K562 (cell line): ENCODE measurements around the gene GP1BB. TPM values are rescaled to one million over a fixed set of nuclear protein-coding genes. Genes with fewer than 3 reads are reported as not detected.

ENCODE experiments used
- ATAC-seq: fragments of 200-7000 bp; cut with Tn5 transposase; 3 replicates; pipeline ENCODE4 v1.9.1; 2020; ENCODE audit warnings: moderate library complexity
- BruUV-seq: library from RNA; stranded (reverse); fragments of 400-500 nt; replicated peaks from 2 replicates; lab custom pipeline; 2021; lab: Mats Ljungman, UMichigan
- CTCF ChIA-PET: fragments of 300-600 bp; formaldehyde crosslinking; extraction: SDS; loops from one replicate; lab custom pipeline; 2021; ENCODE audit warnings: low intra/inter-chr PET ratio; lab: Yijun Ruan, JAX
- POLR2A ChIA-PET: fragments of 300-600, 350-650 bp; sonication (Branson Sonifier 250); formaldehyde crosslinking; extraction: SDS; loops from one replicate; lab custom pipeline; 2021; ENCODE audit warnings: antibody characterized with exemption, inconsistent platforms; lab: Yijun Ruan, JAX
- DNase-seq, 4 experiments: peaks; one replicate each; pipeline versions ENCODE4 v3.0.0 to v3.0.0-alpha.2; 2011 to 2018; ENCODE audit warnings: low spot score in 3 of 4, mixed read lengths in 3 of 4; ENCODE audit errors: extremely low read depth in 1 of 4
- FAIRE-seq: peaks from 2 replicates; lab custom pipeline; 2011; peaks lifted over from hg19 to GRCh38; lab: Jason Lieb, UNC
- H2AFZ ChIP-seq: 2 replicates; pipeline ENCODE4 v1.6.0; 2011; ENCODE audit warnings: low read depth, low read length, control low read depth, inconsistent platforms
- H3K27ac ChIP-seq: fragments of 200-600 bp; 3 replicates; pipeline ENCODE4 v1.8.0; 2011; ENCODE audit warnings: low read depth, mild to moderate bottlenecking, control low read depth, inconsistent platforms, low read length, moderate library complexity, mixed read lengths; ENCODE audit errors: extremely low read depth
- H3K27me3 ChIP-seq, 2 experiments: fragments of 300-600 bp in 1 of 2; 2 replicates in 1 of 2; 3 replicates in 1 of 2; pipeline versions ENCODE4 v1.6.0 to v1.8.0; 2011; ENCODE audit warnings: inconsistent platforms in 2 of 2, low read length in 2 of 2, mild to moderate bottlenecking in 1 of 2, mixed read lengths in 1 of 2, moderate library complexity in 1 of 2; ENCODE audit not compliant: control insufficient read depth in 2 of 2, insufficient read depth in 2 of 2
- H3K36me3 ChIP-seq: fragments of 300-600 bp; 3 replicates; pipeline ENCODE4 v1.8.0; 2011; ENCODE audit warnings: mild to moderate bottlenecking, low read length, inconsistent platforms; ENCODE audit not compliant: control insufficient read depth, insufficient read depth
- H3K4me1 ChIP-seq, 2 experiments: fragments of 200-600 bp in 1 of 2; replicated peaks in 1 of 2; 2 replicates in 1 of 2; 3 replicates in 1 of 2; pipeline versions ENCODE4 v1.5.1 to v1.8.0; 2011; ENCODE audit warnings: inconsistent platforms in 2 of 2, low read length in 2 of 2, mild to moderate bottlenecking in 1 of 2, mixed read lengths in 1 of 2, moderate library complexity in 1 of 2; ENCODE audit not compliant: control insufficient read depth in 2 of 2, insufficient read depth in 2 of 2
- H3K4me2 ChIP-seq: 2 replicates; pipeline ENCODE4 v1.6.1; 2011; ENCODE audit warnings: low read length, control low read depth, inconsistent platforms, mixed read lengths; ENCODE audit not compliant: insufficient read depth
- H3K4me3 ChIP-seq: fragments of 200-600 bp; sonication (generic), shearing (Covaris generic); 2 replicates; pipeline ENCODE4 v1.5.1; 2016; ENCODE audit warnings: control low read depth, inconsistent platforms
- H3K79me2 ChIP-seq: fragments of 200-600 bp; 3 replicates; pipeline ENCODE4 v1.8.0; 2011; ENCODE audit warnings: low read length, inconsistent platforms; ENCODE audit not compliant: control insufficient read depth, insufficient read depth
- H3K9ac ChIP-seq, 2 experiments: 2 replicates each; pipeline versions ENCODE4 v1.6.0 to v1.6.1; 2011; ENCODE audit warnings: low read depth in 2 of 2, low read length in 2 of 2, control low read depth in 1 of 2, inconsistent platforms in 1 of 2, mild to moderate bottlenecking in 1 of 2, mixed read lengths in 1 of 2; ENCODE audit not compliant: insufficient read depth in 1 of 2
- H3K9me1 ChIP-seq: one replicate; pipeline ENCODE4 v1.6.0; 2011; ENCODE audit warnings: inconsistent platforms, mild to moderate bottlenecking, low read length, moderate library complexity; ENCODE audit not compliant: control insufficient read depth, insufficient read depth
- H3K9me3 ChIP-seq: replicated peaks from 2 replicates; pipeline ENCODE4 v1.5.1; 2011; ENCODE audit warnings: low read depth, low read length, inconsistent platforms; ENCODE audit not compliant: control insufficient read depth, insufficient read depth
- H4K20me1 ChIP-seq: replicated peaks from 2 replicates; pipeline ENCODE4 v1.6.1; 2011; ENCODE audit warnings: low read length, inconsistent platforms, mixed read lengths; ENCODE audit not compliant: control insufficient read depth, insufficient read depth
- COPS2 ChIP-seq: fragments of 450-650 bp; conservative IDR thresholded peaks from 2 replicates; pipeline ENCODE4 v1.6.1; 2016; ENCODE audit warnings: mild to moderate bottlenecking, moderate library complexity
- HDGF ChIP-seq: fragments of 450-650 bp; IDR thresholded peaks from 2 replicates; pipeline ENCODE4 v1.6.1; 2016
- HNRNPUL1 ChIP-seq: fragments of 200-400 bp; formaldehyde crosslinking; IDR thresholded peaks from 2 replicates; pipeline ENCODE4 v1.6.1; 2017; ENCODE audit warnings: low read length
- MAFK ChIP-seq: IDR thresholded peaks from 2 replicates; pipeline ENCODE4 v1.6.1; 2011; ENCODE audit warnings: low read length, improper control_type of control experiment
- PCBP2 ChIP-seq: fragments of 200-400 bp; formaldehyde crosslinking; IDR thresholded peaks from 2 replicates; pipeline ENCODE4 v1.6.1; 2018; ENCODE audit warnings: low read length, low read depth, mild to moderate bottlenecking, moderate library complexity; ENCODE audit not compliant: poor library complexity, severe bottlenecking
- RAD21 ChIP-seq, 2 experiments: fragments of 250-450 bp in 1 of 2; fragments of 450-650 bp in 1 of 2; sonication (Bioruptor Pico) in 1 of 2; formaldehyde crosslinking in 1 of 2; IDR thresholded peaks in 1 of 2; conservative IDR thresholded peaks in 1 of 2; 2 replicates each; pipeline versions ENCODE4 v1.4.0 to v1.8.0; 2020 to 2022; ENCODE audit warnings: mild to moderate bottlenecking in 2 of 2, moderate library complexity in 1 of 2
- SIX5 ChIP-seq, 2 experiments: IDR thresholded peaks; 2 replicates each; pipeline ENCODE4 v1.6.1; 2011; ENCODE audit warnings: low read length in 2 of 2, borderline replicate concordance in 1 of 2, low read depth in 1 of 2, mild to moderate bottlenecking in 1 of 2, moderate library complexity in 1 of 2; ENCODE audit not compliant: insufficient read depth in 1 of 2
- ZBTB7A ChIP-seq: IDR thresholded peaks from 2 replicates; pipeline ENCODE4 v1.6.1; 2011; ENCODE audit warnings: low read depth, mild to moderate bottlenecking, low read length, moderate library complexity, borderline replicate concordance; ENCODE audit not compliant: control insufficient read depth
- WGBS: fragments of 100-300 bp; shearing (Covaris generic); methylation state at CpG from one replicate; pipeline ENCODE4 v1.1.6; 2016; ENCODE audit warnings: low coverage, mixed read lengths; ENCODE audit not compliant: insufficient coverage; ENCODE audit errors: missing lambda C conversion rate; 5-methylcytosine and 5-hydroxymethylcytosine counted together
- in situ Hi-C: fragments of 300-500 bp; cut with MboI; formaldehyde crosslinking; loops from 4 replicates; pipeline ENCODE4 v1.15.0; 2018; ENCODE audit warnings: inconsistent platforms, mixed read lengths
- intact Hi-C: fragments of 100-400 bp; cut with micrococcal nuclease; formaldehyde crosslinking; loops from 2 replicates; pipeline ENCODE4 v1.14.2; 2022
- polyA plus RNA-seq, 8 experiments: library from polyadenylated mRNA; depleted of rRNA in 4 of 8; stranded (reverse) in 5 of 8; unstranded in 3 of 8; fragments of >200 nt; fragmentation: Nextera tagmentation in 2 of 8; fragmentation: Illumina TruSeq in 1 of 8; extraction: Ambion mirVana in 2 of 8; extraction: Trizol in 1 of 8; gene quantifications; 2 replicates each; pipeline versions ENCODE4 v1.2.1 to v1.2.3, GENCODE V29; 2011 to 2014; ENCODE audit warnings: inconsistent platforms in 1 of 8, missing spikeins in 1 of 8
- total RNA-seq, 7 experiments: library from RNA; depleted of rRNA in 6 of 7; stranded (reverse); fragments of >200 nt in 6 of 7; fragmentation: Illumina TruSeq in 2 of 7; extraction: Trizol in 2 of 7; gene quantifications; 2 replicates each; pipeline versions ENCODE4 v1.2.1 to v1.2.3, GENCODE V29; 2011 to 2021; ENCODE audit warnings: low replicate concordance in 1 of 7
- TF ChIP-seq, protein P1 (sequence below), 2 experiments: fragments of 450-650 bp in 1 of 2; sonication (generic) in 1 of 2; formaldehyde crosslinking; conservative IDR thresholded peaks; 2 replicates each; pipeline versions ENCODE4 v1.4.0 to v1.8.1; 2020 to 2022; ENCODE audit warnings: mild to moderate bottlenecking in 1 of 2, missing genetic modification reagents in 1 of 2
- TF ChIP-seq, protein P2 (sequence below): fragments of 250-450 bp; sonication (Bioruptor Pico); IDR thresholded peaks from 2 replicates; pipeline ENCODE4 v1.9.0; 2021; ENCODE audit warnings: mild to moderate bottlenecking, inconsistent platforms
- TF ChIP-seq, protein P3 (sequence below): fragments of 250-450 bp; sonication (Bioruptor Pico); IDR thresholded peaks from 2 replicates; pipeline ENCODE4 v1.5.1; 2021; ENCODE audit warnings: mild to moderate bottlenecking
- TF ChIP-seq, protein P4 (sequence below), 3 experiments: IDR thresholded peaks in 2 of 3; conservative IDR thresholded peaks in 1 of 3; 2 replicates each; pipeline ENCODE4 v1.5.1; 2011 to 2012; ENCODE audit warnings: low read length in 3 of 3, mild to moderate bottlenecking in 3 of 3, control low read depth in 2 of 3, improper control_type of control experiment in 1 of 3, inconsistent platforms in 1 of 3, low read depth in 1 of 3, mixed read lengths in 1 of 3, moderate library complexity in 1 of 3; ENCODE audit not compliant: insufficient read depth in 2 of 3

Gene GP1BB
- total and polyA plus RNA-seq, 9 of the 15 experiments (the other 6 are each of a cell fraction or from before 2014, with no cell fraction given), result 0.69 to 162 (median 2.8) TPM

DNA sequence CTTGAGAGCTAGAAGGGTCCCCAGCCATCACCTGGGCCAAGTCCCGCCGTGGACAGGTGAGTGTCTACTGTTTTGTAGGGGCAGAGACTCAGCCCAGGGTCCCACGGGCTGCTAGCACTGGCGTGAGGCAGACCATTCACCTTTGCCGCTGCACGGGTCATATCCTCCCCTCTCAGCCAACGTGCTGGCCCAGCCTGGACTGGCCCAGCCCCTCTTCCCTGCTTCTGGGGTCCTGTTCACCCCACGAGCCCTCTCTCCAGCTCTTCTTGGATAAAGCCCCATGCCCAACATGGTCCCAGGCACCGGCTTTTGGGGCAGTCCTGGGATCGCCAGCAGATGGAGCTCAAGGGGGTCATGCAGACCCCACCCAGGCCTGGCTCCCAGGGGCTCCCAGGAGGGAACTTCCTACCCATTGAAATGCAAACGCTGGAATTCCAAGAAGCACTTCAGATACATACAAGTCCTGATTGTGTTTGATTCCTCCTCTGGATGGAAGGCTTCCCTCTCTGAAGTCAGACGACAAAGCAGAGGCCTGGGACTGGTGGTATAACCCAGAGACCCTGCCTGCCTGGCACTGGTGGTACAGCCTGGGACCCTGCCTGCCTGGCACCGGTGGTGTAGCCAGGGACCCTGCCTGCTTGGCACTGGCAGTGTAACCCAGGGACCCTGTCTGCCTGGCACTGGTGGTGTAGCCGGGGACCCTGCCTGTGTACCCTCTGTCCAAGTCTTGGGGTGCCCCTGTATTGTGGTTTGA lies 18.0 kb upstream of the GP1BB start:
- FAIRE-seq (no peak), DNase-seq (peak in 3 of 4 experiments; percentile 43 to 59 (median 47)), ATAC-seq (peak; percentile 20)
- Histone ChIP-seq H4K20me1 (peaks cover 39% of the 10 kb centered on the region; the same call in 1 of the 2 replicates), H3K4me2 (no peak overlapping the region), H3K4me1 (peaks cover 3 to 36% of the 10 kb centered on the region in 2 experiments; a peak in 3 of 5 replicates), H3K27me3 (peaks cover 59 to 81% of the 10 kb centered on the region in 2 experiments), H3K9ac (peak overlapping the region in 1 of 2 experiments; percentile 67; a peak in 1 of 4 replicates), H3K4me3 (no peak overlapping the region), H3K36me3 (no peaks in the 10 kb centered on the region), H3K9me3 (no peaks in the 10 kb centered on the region), H3K27ac (no peak overlapping the region), H3K9me1 (peaks cover 13% of the 10 kb centered on the region), H2AFZ (no peak overlapping the region), H3K79me2 (no peaks in the 10 kb centered on the region)
- in situ Hi-C loops (no loop called here), intact Hi-C loops (no loop called here)
- CTCF ChIA-PET, result no interaction called here
- no TSS peak for BruUV-seq
- 12% methylated on average over 14 of the region's 14 CpGs for WGBS
- POLR2A ChIA-PET, result interaction anchor here (0.6 to 3.2 kb wide), 9 partner anchors 10 to 777 kb away, joined by 3 to 17 read pairs (median 5); no protein-coding TSS in a partner anchor
- TF ChIP-seq HDGF (no peak), PCBP2 (no peak), MAFK (0 out of 2 replicates have a peak, but pooled peaks have one; percentile 9), COPS2 (no peak), HNRNPUL1 (0 out of 2 replicates have a peak, but pooled peaks have one; percentile 47), RAD21 (CRISPR knock-in tag; conservative IDR thresholded peaks at IDR 0.05 in 1 of 2, IDR thresholded peaks at IDR 0.05 in 1 of 2) (peak in 1 of 2 experiments; percentile 37; a peak in 2 of 4 replicates), SIX5 (IDR thresholded peaks at IDR 0.05; ENCODE audit: borderline replicate concordance in 1 of 2, insufficient read depth in 1 of 2, low read depth in 1 of 2, low read length in 2 of 2) (0 out of 4 replicates have a peak, but pooled peaks of 1 of the 2 experiments have one; percentile 21), ZBTB7A (peak; percentile 95)
- TF ChIP-seq, protein P1, sequence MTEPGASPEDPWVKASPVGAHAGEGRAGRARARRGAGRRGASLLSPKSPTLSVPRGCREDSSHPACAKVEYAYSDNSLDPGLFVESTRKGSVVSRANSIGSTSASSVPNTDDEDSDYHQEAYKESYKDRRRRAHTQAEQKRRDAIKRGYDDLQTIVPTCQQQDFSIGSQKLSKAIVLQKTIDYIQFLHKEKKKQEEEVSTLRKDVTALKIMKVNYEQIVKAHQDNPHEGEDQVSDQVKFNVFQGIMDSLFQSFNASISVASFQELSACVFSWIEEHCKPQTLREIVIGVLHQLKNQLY (CRISPR knock-in tag; conservative IDR thresholded peaks at IDR 0.05), result 0 out of 4 replicates have a peak, but pooled peaks of 1 of the 2 experiments have one; percentile 46
- TF ChIP-seq, protein P2, sequence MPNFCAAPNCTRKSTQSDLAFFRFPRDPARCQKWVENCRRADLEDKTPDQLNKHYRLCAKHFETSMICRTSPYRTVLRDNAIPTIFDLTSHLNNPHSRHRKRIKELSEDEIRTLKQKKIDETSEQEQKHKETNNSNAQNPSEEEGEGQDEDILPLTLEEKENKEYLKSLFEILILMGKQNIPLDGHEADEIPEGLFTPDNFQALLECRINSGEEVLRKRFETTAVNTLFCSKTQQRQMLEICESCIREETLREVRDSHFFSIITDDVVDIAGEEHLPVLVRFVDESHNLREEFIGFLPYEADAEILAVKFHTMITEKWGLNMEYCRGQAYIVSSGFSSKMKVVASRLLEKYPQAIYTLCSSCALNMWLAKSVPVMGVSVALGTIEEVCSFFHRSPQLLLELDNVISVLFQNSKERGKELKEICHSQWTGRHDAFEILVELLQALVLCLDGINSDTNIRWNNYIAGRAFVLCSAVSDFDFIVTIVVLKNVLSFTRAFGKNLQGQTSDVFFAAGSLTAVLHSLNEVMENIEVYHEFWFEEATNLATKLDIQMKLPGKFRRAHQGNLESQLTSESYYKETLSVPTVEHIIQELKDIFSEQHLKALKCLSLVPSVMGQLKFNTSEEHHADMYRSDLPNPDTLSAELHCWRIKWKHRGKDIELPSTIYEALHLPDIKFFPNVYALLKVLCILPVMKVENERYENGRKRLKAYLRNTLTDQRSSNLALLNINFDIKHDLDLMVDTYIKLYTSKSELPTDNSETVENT (CRISPR knock-in tag), result peak; percentile 61; the same call in 1 of the 2 replicates
- TF ChIP-seq, protein P3, sequence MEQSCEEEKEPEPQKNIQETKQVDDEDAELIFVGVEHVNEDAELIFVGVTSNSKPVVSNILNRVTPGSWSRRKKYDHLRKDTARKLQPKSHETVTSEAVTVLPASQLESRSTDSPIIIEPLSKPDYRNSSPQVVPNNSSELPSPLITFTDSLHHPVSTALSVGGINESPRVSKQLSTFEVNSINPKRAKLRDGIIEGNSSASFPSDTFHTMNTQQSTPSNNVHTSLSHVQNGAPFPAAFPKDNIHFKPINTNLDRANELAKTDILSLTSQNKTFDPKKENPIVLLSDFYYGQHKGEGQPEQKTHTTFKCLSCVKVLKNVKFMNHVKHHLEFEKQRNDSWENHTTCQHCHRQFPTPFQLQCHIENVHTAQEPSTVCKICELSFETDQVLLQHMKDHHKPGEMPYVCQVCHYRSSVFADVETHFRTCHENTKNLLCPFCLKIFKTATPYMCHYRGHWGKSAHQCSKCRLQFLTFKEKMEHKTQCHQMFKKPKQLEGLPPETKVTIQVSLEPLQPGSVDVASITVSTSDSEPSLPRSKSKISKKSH (CRISPR knock-in tag), result no peak
- TF ChIP-seq, protein P4, sequence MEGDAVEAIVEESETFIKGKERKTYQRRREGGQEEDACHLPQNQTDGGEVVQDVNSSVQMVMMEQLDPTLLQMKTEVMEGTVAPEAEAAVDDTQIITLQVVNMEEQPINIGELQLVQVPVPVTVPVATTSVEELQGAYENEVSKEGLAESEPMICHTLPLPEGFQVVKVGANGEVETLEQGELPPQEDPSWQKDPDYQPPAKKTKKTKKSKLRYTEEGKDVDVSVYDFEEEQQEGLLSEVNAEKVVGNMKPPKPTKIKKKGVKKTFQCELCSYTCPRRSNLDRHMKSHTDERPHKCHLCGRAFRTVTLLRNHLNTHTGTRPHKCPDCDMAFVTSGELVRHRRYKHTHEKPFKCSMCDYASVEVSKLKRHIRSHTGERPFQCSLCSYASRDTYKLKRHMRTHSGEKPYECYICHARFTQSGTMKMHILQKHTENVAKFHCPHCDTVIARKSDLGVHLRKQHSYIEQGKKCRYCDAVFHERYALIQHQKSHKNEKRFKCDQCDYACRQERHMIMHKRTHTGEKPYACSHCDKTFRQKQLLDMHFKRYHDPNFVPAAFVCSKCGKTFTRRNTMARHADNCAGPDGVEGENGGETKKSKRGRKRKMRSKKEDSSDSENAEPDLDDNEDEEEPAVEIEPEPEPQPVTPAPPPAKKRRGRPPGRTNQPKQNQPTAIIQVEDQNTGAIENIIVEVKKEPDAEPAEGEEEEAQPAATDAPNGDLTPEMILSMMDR (IDR thresholded peaks at IDR 0.05 in 2 of 3, conservative IDR thresholded peaks at IDR 0.05 in 1 of 3; ENCODE audit: insufficient read depth in 2 of 3, low read depth in 1 of 3, low read length in 3 of 3), result peak; percentile 53 to 75 (median 65)
